Neuron (in vitro differentiated cells): ENCODE data around the gene NMNAT2.

Experiments used
- H2AFZ ChIP-seq: one replicate; pipeline ENCODE4 v1.6.1; 2013; ENCODE audit warnings: low read depth, mild to moderate bottlenecking, inconsistent platforms, low read length, moderate library complexity
- H3K27me3 ChIP-seq: one replicate; pipeline ENCODE4 v1.6.1; 2013; ENCODE audit warnings: low read length; ENCODE audit not compliant: insufficient read depth
- H3K36me3 ChIP-seq: one replicate; pipeline ENCODE4 v1.6.1; 2013; ENCODE audit warnings: low read length; ENCODE audit not compliant: insufficient read depth
- H3K4me1 ChIP-seq: one replicate; pipeline ENCODE4 v1.6.1; 2013; ENCODE audit warnings: low read length; ENCODE audit not compliant: insufficient read depth
- H3K4me3 ChIP-seq: 2 replicates; pipeline ENCODE4 v1.5.1; 2013; ENCODE audit warnings: mild to moderate bottlenecking, low read length, moderate library complexity
- H3K9me3 ChIP-seq: one replicate; pipeline ENCODE4 v1.6.1; 2013; ENCODE audit warnings: low read length

Gene NMNAT2

DNA sequence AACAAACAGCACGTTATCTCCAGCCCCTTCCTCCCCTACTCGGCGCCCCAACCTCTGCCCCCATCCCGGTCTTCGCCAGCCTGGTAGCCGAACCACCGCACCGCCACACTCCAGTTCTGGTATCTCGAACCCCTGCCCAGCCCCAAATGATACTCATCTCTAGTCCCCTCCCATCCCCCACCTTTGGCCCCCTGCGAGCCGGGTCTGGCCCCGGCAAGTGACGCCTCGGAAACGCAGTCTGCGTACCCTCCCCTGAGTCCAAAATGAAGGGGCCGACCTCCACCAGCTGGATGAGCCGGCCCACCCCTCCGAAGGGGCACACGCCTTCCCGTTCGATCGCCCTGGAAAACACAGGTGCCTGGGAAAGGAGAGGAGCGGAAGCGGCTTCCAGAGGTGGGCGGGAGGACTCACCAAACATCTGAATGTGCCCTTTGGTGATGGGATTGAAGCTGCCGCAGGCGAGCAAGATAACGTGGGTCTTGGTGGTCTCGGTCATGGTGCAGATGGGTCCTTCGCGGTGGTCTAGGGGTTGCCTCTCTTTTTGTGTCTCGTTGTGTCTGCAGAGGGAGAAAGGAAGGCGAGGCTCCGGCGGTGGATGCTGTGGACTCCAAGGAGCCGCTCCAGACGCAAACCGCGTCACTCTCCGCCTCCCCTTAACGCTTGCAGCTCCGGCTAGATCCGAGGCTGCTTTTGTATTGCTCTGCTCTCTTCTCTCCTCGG lies at the start of gene NMNAT2:
NMNAT2 (minus strand) TSS at position 609 of the 720 bp plus-strand sequence; CDS start at position 496, 113 bp downstream.
- no peaks in the 10 kb centered on the region for H3K36me3 ChIP-seq
- H2AFZ ChIP-seq: peak within 1 kb of the TSS; percentile 87
- peaks cover 20% of the 10 kb centered on the region for H3K4me1 ChIP-seq
- peaks cover 11% of the 10 kb centered on the region for H3K27me3 ChIP-seq
- no peaks in the 10 kb centered on the region for H3K9me3 ChIP-seq
- peak within 1 kb of the TSS; percentile 62 for H3K4me3 ChIP-seq

DNA sequence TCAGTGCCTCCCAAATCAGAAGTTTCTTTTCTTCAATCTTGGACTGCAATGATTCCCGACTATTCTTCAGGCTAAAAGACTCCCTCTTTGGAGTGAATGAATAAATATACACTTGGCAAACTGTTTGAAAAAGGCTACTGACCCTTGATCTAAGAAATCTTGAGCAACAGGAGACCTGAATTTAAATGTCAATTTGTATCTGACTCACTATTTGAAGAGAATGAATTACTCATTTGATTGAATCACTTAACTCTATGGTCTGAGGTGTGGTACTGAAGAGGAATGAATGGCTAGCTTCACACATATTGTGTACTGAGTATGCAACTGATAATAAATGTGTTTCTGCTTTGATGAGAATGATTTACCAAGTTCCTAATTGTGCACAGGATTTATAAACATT lies 49.5 kb upstream of the NMNAT2 start:
- H3K4me1 ChIP-seq: peaks cover 23% of the 10 kb centered on the region

DNA sequence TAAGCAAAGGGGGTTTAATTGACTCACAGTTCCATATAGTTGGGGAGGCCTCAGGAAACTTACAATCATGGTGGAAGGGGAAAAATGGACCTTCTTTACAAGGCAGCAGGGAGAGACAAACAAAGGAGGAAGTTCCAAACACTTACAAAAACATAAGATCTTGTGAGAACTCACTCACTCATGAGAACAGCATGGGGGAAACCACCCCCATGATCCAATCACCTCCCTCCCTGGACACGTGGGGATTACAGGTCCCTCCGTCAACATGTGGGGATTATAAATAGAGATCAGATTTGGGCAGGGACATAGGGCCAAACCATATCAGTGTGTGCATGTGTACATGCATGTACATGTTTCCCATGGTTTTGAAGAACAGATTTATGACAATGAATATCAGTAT lies 48.6 kb upstream of the NMNAT2 start:
- Histone ChIP-seq H3K36me3 (no peaks in the 10 kb centered on the region), H3K27me3 (no peaks in the 10 kb centered on the region), H3K4me1 (peaks cover 23% of the 10 kb centered on the region), H3K4me3 (no peak overlapping the region), H3K9me3 (no peaks in the 10 kb centered on the region), H2AFZ (no peak overlapping the region)

More for the DNA sequence above, 49.5 kb upstream of the NMNAT2 start:
- no peaks in the 10 kb centered on the region for H3K27me3 ChIP-seq
- H3K4me3 ChIP-seq: no peak overlapping the region
- H3K36me3 ChIP-seq: no peaks in the 10 kb centered on the region
- H3K9me3 ChIP-seq: no peaks in the 10 kb centered on the region
- peak overlapping the region; percentile 21 for H2AFZ ChIP-seq

DNA sequence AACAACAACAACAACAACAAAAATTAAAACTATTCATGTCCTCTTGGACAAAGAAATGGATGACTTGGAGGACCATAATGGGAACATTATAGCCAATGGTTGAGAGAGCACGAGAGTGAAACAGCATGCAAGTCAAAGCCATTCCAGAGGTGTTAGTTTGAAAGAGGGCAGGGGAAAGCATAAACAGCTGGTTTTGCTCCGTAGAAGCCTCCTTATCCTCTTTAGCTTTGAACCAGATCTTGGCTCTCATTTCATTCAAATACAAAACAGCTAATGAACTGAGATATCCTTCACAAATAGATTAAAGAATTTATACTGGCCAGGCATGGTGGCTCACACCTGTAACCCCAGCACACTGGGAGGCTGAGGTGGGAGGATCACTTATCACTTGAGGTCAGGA lies 45.4 kb upstream of the NMNAT2 start:
- no peak overlapping the region for H3K4me3 ChIP-seq
- H3K36me3 ChIP-seq: no peaks in the 10 kb centered on the region
- H3K27me3 ChIP-seq: no peaks in the 10 kb centered on the region

GRCh38 chr1:183461350-183461749 lies 43.2 kb upstream of the NMNAT2 start:
- Histone ChIP-seq H3K4me3 (no peak overlapping the region), H3K27me3 (no peaks in the 10 kb centered on the region), H3K9me3 (no peaks in the 10 kb centered on the region), H3K36me3 (no peaks in the 10 kb centered on the region), H2AFZ (no peak overlapping the region), H3K4me1 (no peaks in the 10 kb centered on the region)

More for the DNA sequence above, 45.4 kb upstream of the NMNAT2 start:
- Histone ChIP-seq H3K9me3 (no peaks in the 10 kb centered on the region), H3K4me1 (peaks cover 18% of the 10 kb centered on the region), H2AFZ (no peak overlapping the region)

GRCh38 chr1:183460596-183460995 lies 42.4 kb upstream of the NMNAT2 start:
- H2AFZ ChIP-seq: no peak overlapping the region
- H3K36me3 ChIP-seq: no peaks in the 10 kb centered on the region
- H3K9me3 ChIP-seq: no peaks in the 10 kb centered on the region
- no peaks in the 10 kb centered on the region for H3K4me1 ChIP-seq
- no peaks in the 10 kb centered on the region for H3K27me3 ChIP-seq
- no peak overlapping the region for H3K4me3 ChIP-seq

DNA sequence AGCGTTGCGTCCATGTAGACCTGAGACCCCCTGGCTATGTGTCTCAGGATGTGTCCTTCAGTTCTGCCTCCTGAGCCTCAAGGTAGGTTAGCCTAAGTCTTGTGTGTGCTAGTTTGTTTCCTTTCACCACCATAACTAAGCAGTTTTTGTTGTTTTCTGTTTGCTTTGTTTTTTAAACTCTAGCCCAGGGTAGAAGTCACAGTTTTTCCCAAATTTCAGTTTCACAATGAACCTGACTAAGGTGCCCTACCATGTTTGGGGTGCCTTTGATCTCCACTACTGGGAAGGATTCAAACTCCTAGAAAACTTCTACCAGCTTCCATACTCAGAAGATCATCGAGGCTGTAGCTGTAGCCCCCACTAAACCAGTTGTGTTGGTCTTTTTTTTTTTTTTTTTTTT lies 39.3 kb upstream of the NMNAT2 start:
- Histone ChIP-seq H2AFZ (no peak overlapping the region), H3K4me3 (no peak overlapping the region), H3K36me3 (no peaks in the 10 kb centered on the region), H3K4me1 (no peaks in the 10 kb centered on the region), H3K27me3 (no peaks in the 10 kb centered on the region), H3K9me3 (no peaks in the 10 kb centered on the region)

GRCh38 chr1:183456826-183457225 lies 38.6 kb upstream of the NMNAT2 start:
- Histone ChIP-seq H2AFZ (no peak overlapping the region), H3K4me1 (no peaks in the 10 kb centered on the region), H3K4me3 (no peak overlapping the region), H3K36me3 (no peaks in the 10 kb centered on the region), H3K9me3 (no peaks in the 10 kb centered on the region), H3K27me3 (no peaks in the 10 kb centered on the region)

DNA sequence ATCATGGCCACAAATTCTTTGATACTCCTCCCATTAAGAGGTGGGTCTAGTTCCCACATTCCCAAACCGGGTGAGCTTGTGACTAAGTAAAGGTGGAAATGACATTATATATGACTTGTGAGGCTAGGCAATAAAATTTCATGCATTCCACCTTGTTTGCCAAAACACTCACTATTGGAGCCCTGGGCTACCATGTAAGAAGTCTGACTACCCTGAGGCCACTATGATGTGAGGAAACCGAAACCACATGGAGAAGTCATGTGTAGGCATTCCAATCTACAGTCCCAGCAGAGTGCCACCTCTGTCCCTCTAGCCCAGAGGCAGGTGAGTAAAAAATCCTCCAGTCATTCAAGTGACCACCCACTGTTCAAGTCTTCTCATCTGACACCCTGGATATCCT lies 36.2 kb upstream of the NMNAT2 start:
- Histone ChIP-seq H3K36me3 (no peaks in the 10 kb centered on the region), H2AFZ (no peak overlapping the region), H3K9me3 (no peaks in the 10 kb centered on the region), H3K4me1 (no peaks in the 10 kb centered on the region), H3K4me3 (no peak overlapping the region), H3K27me3 (no peaks in the 10 kb centered on the region)

GRCh38 chr1:183450093-183450492 lies 31.9 kb upstream of the NMNAT2 start:
- peaks cover 3% of the 10 kb centered on the region for H3K4me1 ChIP-seq
- no peaks in the 10 kb centered on the region for H3K27me3 ChIP-seq
- no peak overlapping the region for H3K4me3 ChIP-seq
- no peaks in the 10 kb centered on the region for H3K36me3 ChIP-seq
- no peak overlapping the region for H2AFZ ChIP-seq
- H3K9me3 ChIP-seq: no peaks in the 10 kb centered on the region

GRCh38 chr1:183449223-183449770 lies 31.1 kb upstream of the NMNAT2 start:
- H3K27me3 ChIP-seq: no peaks in the 10 kb centered on the region
- no peak overlapping the region for H2AFZ ChIP-seq
- H3K9me3 ChIP-seq: no peaks in the 10 kb centered on the region
- no peaks in the 10 kb centered on the region for H3K36me3 ChIP-seq
- H3K4me3 ChIP-seq: no peak overlapping the region
- peaks cover 9% of the 10 kb centered on the region for H3K4me1 ChIP-seq

- Histone ChIP-seq H3K36me3 (no peaks in the 10 kb centered on the region), H2AFZ (no peak overlapping the region), H3K9me3 (no peaks in the 10 kb centered on the region), H3K4me1 (peaks cover 34% of the 10 kb centered on the region), H3K4me3 (no peak overlapping the region), H3K27me3 (no peaks in the 10 kb centered on the region)
Measured at GRCh38 chr1:183444243-183444642, 26.1 kb upstream of the NMNAT2 start.

- Histone ChIP-seq H3K36me3 (no peaks in the 10 kb centered on the region), H2AFZ (no peak overlapping the region), H3K4me1 (peaks cover 34% of the 10 kb centered on the region), H3K4me3 (no peak overlapping the region), H3K9me3 (no peaks in the 10 kb centered on the region), H3K27me3 (no peaks in the 10 kb centered on the region)
Measured at GRCh38 chr1:183443466-183443865, 25.3 kb upstream of the NMNAT2 start.

DNA sequence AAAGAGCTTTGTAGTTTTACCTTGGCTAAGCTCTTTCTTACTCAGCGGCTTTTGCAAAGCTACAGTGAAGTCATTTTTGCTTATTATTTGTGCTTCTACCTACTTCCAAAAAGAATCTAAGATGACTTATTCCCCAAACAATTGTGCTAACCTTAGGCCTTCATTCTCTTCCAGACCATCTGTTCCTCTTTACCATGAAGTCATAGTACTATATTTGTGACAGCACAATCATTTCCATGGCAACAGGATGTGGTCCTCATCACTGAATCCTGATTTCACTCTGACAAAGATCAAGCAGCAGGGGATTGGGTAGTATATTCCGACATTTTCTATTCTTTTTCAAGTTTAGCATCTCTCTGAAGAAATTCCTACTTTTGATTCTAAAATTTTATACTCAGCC lies 24.8 kb upstream of the NMNAT2 start:
- Histone ChIP-seq H3K36me3 (no peaks in the 10 kb centered on the region), H3K4me3 (no peak overlapping the region), H3K4me1 (peaks cover 34% of the 10 kb centered on the region), H3K27me3 (no peaks in the 10 kb centered on the region), H2AFZ (no peak overlapping the region), H3K9me3 (no peaks in the 10 kb centered on the region)
